HK-2 (cell line): Measurements from ENCODE around the gene TBC1D9.
A peak's percentile ranks its signal among the peaks of the same experiment; 100 is the strongest.
"Not testable (repeated sequence)": the region's sequence is repeated elsewhere in the genome, so short reads cannot be mapped to it uniquely, and the experiment has no call there.

Experiments used
- DNase-seq: peaks from one replicate; pipeline ENCODE4 v3.0.0-alpha.2; 2018; ENCODE audit not compliant: unreplicated experiment

Gene TBC1D9

DNA sequence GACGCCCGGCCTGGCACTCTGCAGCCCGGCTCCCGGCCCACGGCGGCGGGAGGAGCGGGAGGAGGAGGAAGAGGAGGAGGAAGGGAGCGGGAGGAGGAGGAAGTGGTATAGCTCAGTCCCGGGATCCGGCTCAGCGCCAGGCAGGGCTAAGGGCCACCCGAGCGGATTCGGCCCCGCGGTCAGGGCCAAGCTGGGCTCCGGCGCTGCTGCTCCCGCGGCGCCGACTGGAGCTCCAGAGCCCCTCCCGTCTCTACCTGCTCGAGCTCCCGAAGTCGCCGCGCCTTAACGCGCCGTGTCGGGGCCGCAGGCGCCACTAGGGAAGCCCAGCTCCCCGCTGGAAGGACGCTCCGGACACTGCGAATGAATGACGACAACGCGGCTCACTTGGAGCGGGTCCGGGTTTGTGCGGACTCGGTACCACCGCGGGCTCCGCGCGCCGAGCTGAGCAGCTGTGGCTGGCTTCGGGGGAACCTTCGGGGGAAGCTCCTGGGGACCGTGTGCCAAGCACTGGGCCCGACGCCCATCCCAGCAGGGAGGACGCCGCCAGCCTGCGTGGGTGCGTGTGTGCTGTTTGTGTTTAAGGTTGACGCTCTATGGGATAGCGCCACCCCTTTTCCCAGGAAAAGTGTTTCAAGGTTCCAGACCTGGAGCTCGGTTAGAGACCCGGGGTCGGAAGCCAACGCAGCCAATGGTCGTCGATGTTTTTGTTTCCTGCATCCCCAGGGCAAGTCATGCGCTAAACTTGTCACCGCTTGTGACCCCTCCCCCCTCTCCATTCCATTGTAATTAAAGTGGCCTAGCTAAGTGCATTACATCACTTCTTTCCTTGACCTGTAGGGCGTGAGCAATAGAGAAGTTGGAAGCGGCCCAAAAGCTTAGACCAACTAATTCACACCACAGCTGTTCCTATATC lies at the start of gene TBC1D9:
TSS of gene TBC1D9 (minus strand) at position 67 of the 913 bp plus-strand sequence. CDS start 340 bp downstream, outside the sequence.
- peak; percentile 82 for DNase-seq

DNA sequence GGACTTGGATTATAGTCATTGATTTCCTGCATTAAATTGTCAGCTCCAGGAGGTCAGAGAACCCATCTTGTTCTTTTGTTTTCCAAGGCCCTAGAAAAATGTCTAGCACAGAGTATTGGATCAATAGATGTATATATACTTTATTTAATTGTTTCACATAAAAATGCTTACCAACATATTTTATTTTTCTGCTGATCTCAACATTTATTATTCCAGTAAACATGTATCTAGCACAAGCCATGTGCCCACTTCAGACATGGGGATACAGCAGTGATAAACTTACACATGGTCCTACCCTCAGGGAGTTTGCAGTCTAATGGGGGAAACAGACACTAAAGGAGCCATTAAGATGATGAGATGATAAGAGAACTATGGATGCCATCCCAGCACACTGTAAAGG lies 49.1 kb upstream of the TBC1D9 start:
- DNase-seq, result no peak

DNA sequence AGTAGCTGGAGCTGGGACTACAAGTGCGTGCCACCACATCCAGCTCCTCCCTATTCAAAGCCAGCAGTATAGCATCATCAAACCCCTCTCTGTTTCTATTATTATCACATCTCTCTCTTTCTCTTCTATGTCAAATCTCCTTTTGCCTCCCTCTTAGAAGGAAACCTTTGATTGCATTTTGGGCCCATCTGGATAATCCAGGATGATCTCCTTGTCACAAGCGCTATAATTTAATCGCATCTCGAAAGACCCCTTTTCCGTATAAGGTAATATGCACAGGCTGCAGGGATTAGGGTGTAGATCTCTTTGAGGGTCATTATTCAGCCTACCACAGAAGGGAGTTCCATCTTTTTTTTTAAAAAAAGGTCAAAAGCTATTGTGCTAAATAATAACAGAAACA lies 46.4 kb upstream of the TBC1D9 start:
- DNase-seq, result no peak

DNA sequence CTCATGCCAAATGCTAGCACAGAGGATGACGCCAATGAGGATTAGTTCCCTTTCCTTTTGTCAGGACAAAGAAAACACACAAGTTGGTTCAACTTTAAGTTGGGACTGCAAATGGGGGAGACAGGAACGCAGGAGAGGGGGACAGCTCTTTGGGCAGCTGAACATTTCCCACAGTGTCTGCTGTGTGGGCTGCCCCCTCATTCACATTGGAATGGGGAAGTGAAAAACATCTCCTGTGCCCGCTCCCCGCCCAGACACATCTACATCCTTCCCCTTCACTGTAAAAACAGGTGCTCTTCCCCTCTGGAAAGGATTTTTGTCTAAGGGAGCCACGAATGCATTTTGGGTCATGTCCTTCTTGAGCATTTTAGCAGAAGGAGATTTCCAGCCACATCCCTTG lies 44.5 kb upstream of the TBC1D9 start:
- DNase-seq, result no peak

DNA sequence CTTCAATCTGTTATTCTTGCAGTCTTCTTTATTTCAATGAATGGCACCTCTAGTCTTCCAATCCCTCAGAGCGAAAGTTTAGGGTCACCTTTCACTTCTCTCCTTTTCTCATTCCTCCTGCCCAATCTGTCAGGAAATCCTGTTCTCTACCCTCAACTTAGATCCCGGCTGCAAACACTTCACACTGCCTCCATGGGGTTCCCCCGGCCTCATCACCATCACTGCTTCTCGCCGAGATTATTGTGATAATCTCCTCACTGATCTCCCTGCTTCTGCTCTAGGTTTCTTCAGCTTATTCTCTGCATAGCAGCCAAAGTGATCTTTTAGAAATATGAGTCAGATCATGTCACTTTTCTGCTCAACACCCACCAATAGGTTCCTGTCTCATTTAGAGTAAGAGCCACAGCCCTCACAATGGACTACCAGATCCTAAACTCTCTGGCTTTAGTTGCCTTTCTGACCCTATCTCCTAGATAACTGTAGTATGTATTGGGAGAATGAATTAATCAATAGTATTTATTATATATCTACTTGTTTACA lies 43.6 kb upstream of the TBC1D9 start:
- no peak for DNase-seq

DNA sequence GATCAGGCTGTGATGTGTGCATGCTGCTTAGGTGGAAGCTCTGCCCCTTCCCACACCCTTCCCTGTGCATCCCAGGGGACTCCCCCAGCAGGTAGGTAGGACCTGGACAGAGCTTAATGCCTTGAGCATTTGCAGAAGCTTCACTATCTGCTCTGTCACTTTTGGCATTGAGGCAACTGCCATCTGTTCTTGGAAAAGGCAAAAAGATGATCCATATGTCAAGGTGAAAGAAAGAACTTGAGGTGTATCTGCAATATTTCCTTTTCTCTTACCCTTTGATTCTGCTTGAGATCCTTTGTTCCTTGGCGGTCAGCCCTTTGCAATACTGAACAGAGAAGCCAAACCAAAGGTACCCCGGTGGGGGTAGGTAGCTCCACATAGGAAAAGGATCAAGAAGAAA lies 37.1 kb upstream of the TBC1D9 start:
- no peak for DNase-seq

DNA sequence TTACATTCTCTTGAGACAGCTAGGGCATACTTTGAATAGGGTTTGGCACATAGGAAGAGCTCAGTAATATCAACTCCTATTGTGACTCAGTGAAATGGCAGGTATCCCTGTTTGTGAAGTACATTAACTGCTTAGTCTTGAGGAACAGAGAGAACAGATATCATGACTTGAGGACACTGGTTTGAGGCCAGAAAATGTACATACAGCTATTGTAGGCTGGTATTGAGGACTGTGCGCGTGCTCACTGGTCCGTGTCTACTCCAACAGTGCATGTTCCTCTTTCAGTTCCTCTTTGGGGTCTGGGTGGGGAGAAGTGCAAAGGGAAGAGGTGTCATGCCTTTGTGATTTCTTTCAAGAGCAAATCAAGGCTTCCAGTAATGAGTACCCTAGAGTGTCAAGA lies 34.6 kb upstream of the TBC1D9 start:
- no peak for DNase-seq

DNA sequence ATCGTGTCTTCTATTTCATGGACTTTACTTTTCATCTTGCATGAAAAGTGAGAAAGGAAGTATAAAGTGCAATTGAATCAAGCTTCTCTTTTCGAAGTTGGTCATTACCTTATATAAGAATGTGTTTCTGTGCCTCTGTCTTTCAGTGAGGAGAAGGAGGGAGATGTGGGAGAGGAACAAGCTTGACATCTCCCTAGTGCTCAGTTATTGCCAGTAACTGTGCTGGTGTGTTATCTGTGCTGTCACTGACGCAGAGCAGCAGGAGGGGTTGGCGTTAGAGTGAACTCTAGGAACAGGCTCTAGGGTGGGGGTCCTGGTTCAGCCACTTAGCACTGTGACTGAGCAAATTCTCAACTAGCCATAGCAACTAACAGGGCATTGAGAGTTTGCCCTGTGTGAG lies 34.0 kb upstream of the TBC1D9 start:
- no peak for DNase-seq

DNA sequence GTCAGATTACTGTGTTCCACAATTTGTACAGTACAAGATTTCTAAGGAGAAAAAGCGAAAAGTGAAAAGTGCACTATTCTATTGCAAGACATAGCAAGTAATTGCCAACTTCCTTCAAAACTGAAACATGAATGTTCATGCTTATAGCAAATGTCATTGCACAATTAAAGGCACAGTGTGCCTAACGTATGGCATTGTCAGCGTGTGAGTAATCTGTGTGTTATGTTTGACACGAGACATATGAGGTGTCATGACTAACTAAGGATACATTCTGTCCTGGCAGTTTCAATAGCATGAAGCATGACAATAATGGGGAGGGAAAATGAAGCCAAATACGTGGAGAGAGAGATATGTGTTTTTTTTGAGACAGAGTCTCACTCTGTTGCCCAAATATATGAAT lies 33.6 kb upstream of the TBC1D9 start:
- no peak for DNase-seq

DNA sequence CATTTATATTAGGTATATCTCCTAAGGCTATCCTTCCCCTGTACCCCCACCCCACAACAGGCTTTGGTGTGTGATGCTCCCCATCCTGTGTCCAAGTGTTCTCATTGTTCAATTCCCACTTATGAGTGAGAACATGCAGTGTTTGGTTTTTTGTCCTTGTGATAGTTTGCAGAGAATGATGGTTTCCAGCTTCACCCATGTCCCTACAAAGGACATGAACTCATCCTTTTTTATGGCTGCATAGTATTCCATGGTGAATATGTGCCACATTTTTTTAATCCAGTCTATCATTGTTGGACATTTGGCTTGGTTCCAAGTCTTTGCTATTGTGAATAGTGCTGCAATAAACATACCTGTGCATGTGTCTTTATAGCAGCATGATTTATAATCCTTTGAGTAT lies 26.6 kb upstream of the TBC1D9 start:
- not testable (repeated sequence) for DNase-seq

DNA sequence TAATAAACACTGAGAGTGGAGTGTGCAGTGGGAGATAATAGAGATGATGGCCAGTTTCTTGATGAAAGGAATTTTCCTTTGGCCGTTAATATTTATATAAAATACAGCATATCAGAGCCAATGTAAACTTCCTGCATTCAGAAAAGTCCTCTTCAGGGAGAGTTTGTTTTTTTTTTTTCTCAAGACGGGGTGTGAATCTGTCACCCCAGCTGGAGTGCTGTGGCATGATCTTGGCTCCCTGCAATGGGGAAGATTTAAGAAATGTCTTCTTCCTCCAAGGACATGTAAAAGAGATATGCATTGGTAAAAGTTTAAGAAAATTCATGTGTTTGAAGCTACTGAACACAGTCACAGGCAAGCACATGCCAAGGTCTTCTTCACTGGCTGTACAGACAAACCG lies 25.4 kb upstream of the TBC1D9 start:
- DNase-seq, result no peak

DNA sequence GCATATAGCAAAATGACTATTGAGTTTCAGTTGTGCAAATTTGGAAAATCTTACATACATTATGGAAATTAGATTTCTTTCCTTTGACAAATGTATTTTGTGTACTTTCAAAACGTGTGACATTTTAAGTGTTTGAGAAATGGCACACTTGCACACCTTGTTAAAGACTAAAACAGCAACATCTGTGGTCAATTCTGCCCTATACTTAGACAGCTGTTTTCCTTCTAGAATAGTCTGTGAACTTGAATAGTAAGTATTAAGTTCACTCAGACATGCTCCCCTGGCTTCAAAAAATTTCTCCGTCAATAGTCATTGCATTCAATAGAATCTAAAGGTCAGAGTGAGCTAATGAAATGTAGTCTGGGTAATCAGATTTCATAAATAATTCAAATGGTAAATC lies 21.7 kb upstream of the TBC1D9 start:
- no peak for DNase-seq

DNA sequence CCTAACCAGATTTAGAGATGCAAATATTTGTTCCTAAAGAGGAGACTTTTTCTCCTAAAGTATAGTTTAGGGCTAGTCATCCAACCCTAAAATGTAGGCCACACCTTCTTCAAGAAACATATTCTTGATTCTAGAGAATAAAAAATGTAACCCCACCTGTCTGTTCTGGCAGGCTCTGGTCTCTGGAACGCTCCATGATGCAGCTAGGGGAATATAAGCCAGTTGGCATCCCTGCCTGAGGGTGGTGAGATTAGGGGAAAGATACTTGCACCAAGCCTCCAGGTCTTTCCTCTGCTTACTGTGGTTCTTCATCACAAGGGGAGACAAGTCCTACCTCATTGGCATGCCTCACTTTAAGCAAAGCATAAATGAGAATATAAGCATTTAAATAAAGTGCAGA lies 21.2 kb upstream of the TBC1D9 start:
- no peak for DNase-seq

DNA sequence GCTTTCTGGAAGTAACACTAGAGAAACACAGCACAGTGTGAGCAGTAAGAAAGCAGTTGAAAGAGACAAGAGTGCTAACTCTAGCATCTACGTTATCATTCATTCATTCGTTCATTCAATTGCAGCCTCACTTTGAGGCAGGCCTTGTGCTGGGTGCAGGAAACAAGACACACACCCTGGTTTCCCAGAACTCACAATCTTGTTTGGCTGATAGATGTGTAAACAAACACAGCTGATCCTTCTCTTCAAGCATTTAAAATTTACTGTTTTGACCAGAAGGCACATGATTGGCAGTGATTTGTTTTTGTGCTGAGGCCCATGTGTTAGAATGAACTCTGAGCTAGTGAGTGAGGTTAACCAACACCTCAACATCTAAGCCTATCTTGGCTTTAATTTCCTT lies 20.4 kb upstream of the TBC1D9 start:
- no peak for DNase-seq

DNA sequence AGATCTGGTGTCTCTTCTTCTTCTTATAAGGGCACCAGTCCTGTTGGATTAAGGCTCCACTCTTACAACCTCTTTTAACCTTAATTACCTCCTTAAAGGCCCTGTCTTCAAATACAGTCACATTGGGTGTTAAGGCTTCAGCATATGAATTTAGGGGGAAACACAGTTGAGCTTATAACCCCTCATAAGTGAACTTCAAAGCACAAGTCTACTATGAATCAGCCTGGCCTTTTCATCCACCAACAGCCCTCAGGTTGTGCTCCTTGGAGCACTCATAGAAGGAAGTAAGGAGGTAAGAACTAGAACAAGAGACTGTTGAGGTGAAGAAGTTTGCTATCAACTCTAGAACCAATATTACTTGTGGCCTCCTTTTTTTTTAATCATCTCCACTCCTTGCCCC lies 18.8 kb upstream of the TBC1D9 start:
- DNase-seq, result no peak

DNA sequence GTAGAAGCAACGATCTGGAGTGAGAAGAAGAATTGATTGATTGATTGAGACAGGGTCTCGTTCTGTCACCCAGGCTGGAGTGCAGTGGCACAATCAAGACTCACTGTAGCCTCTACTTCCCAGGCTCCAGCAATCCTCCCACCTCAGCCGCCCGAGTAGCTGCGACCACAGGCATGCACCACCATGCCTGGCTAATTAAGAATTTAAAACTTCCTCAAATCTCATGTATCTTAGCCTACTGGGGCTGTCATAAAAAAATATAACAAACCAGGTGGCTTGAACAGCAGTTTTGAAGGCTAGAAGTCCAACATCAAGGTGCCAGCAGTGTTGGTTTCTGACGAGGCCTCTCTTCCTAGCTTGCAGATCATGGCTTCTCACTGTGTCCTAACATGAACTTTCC lies 18.3 kb upstream of the TBC1D9 start:
- no peak for DNase-seq

DNA sequence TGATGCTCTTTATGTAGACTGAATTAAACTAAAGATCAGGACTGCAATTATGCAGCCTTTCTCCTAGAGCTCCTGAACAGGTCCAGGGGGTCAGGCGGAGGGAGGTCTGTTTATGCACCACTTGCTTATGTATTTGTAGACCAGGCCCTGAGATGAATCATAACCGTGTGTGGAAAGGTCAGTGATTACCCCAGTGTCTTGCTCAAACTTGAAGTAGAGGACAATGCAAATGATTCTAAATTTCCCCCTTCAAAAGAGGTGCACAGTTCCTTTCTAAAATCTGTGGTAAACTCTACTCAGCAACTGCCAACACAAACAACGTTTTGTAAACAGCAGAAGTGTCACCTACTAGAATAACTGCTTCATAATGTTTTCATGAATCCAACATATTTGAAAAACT lies 13.0 kb upstream of the TBC1D9 start:
- no peak for DNase-seq

DNA sequence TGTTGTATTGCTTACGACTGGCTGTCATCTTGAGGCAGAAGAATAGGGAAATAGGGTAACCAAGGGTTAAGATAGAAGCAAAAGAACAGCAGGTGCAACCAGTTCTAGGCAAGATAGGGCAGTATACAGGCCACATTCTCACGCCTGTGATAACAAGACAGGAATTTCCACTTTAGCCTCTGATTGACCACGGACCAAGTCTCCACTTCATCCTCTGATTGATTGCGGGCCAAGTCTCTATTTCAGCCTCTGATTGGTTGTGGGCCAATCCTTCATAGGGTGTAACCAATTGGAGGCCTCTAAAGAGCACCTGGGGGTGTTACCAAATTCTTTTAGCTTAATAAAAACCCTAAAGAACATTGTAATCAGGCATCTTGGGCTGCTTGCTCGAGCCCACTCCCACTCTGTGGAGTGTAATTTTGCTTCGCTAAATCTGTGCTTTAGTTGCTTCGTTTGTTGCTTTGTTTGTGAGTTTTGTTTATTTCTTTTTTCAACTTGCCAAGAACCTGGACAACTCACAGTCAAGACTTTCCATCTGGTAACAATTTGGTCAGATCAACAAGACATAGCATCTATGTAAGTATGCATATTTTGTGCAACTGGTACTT lies 8.7 kb upstream of the TBC1D9 start:
- DNase-seq, result no peak

DNA sequence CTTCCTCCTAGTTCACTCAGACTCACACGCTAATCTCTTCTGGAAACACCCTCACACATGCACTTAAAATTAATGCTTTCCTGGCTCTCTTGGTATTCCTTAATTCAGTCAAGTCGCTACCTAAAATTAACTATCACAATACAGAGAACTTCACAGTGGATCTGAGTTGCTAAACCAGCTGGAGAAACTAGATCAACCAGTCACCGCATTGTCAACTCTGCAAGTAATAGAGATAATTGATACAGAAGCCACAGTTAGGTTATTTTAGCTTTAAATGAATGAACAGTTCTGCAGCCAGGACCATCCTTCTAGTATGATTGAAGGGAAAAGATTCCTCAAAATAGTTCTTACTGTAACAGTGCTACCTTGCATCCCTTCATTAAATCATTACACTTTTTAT lies 6.0 kb upstream of the TBC1D9 start:
- no peak for DNase-seq

DNA sequence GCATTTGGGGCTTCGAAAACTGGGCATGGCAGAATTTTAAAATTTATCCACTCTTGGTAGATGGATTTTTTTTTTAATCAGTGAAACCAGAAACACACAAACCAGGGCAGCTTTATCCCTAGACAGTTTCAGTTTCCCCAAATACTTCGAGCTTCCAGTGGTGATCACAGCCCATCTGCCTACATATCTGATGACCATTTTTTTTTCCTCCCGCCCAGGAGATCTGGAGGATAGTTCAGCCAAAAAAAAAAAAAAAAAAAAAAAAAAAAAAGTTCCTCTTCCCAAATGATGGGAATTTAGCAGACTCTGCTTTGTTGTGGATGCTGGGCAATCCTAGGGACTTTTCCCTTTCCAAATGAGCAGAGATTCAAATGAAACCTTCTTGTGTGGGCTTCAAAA lies 1.0 kb upstream of the TBC1D9 start:
- DNase-seq, result no peak

DNA sequence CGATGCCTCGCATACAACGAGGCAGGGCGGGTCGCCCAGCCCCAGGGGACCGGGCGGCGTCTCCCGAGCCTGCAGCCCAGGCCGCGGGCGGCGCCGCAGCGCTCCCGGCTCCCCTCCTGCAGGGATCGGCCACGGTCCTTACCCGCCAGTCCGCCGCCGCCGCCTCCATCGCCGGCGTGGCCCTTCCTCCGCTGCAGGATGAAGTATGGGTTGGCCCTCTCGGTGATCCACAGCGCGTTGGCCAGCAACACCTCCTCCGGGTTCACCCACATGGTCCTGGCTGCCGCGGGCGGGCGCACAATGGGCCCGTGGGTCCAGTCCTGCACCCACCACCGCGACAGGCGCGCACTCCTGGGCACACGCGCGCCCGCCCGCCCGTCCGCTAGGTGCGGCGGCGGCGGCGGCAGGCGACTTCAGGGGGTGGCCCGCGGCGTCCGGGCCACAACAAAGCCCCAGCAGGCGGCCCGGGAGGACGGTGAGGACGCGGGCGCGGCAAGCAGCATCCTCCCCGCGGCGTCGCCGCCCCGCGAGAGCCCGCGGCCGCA lies 339 bp downstream of the TBC1D9 start:
- peak; percentile 72 for DNase-seq

DNA sequence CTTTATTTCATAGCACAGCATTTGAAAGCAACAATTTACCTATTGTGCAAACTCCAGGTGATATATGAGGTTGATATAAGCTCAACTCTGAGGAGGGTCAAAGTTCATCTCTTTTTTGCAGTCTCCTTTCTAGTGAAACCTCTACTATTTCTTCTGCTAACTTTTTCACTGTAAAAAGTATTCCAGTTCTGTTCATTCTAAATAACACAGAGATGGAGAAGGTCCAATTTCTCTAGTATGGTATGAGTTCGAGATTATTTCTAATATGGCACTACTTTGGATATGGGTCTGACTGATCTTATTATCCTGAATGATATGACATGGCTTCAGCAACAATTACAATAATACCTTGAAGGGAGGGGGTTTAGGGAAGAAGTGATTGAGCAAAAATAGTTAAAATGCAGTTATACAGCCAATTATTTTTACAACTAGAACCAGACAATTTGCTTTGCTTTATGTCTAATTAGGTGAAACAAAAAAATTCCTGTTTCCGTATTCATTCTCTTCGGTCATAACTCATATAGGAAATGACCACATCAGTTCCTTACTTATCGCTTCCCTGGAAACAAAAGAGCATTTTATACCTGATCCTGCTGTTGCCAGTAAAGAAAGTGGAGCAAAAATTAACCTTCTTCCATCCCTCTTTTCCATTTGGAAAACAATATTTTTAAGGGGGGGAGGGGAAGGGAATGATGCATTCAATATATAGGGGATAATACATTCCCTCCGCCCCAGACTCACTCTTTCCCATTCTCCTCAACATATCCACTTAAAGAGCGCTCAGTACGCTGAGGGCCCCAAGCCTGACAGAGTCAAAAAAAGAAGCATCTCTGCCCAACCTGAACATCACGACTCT lies 1.0 kb downstream of the TBC1D9 start:
- DNase-seq, result no peak
